AML-193 (cell line): Measurements from ENCODE around the gene YAP1.
"Not testable (repeated sequence)": the region's sequence is repeated elsewhere in the genome, so short reads cannot be mapped to it uniquely, and the experiment has no call there.

Source experiments
- DNase-seq, 2 experiments: peaks; one replicate each; lab custom pipeline; 2025; lab: John Stamatoyannopoulos, UW

Gene YAP1

GRCh38 chr11:102200325-102200724, 90.1 kb downstream of the YAP1 start:
- DNase-seq, result not testable (repeated sequence)

DNA sequence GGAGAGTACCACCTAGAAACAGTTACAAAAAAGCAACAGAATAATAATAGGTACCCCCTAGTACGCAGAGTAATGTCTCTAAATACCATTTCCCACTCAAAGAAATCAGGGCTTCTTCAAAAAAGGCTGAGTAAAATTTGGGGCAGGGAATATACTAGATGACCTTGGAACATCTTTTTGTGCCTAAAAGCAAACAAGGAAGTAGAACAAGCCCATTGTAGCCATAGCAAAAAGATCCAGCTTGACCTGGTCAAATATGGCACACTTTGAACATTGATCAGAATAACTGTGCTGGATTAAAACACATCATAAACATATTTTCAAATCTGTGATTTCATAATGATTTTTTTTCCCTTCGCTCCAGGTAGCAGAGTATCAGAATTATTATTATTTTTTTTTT, 91.5 kb downstream of the YAP1 start:
- no peak for DNase-seq

GRCh38 chr11:102202972-102203371, 92.7 kb downstream of the YAP1 start:
- no peak for DNase-seq

DNA sequence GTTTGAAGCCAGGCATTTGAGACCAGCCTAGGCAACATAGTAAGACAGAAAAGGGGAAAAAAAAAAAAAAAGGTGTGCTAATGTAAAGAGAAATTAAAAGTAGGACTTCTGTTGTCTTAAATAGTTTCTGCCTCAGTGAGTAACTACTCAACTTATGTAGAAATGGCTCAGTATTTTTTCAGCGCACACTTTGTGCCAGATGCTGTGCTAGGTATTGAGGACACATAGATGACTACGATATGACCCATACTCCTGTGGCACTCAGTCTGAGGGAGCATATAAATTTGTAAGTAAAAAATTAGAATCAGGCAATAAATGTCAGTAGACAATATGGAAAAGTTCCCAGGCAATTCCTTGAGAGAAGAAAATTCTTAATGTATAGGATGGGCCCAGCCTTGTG, 93.9 kb downstream of the YAP1 start:
- no peak for DNase-seq

GRCh38 chr11:102205805-102206204, 95.6 kb downstream of the YAP1 start:
- no peak for DNase-seq

- DNase-seq, result no peak
Observed at GRCh38 chr11:102208835-102209234, 98.6 kb downstream of the YAP1 start.

GRCh38 chr11:102214623-102215022, 104.4 kb downstream of the YAP1 start:
- DNase-seq, result no peak

GRCh38 chr11:102216433-102217075, 106.3 kb downstream of the YAP1 start:
- no peak for DNase-seq

GRCh38 chr11:102220728-102221467, 110.7 kb downstream of the YAP1 start:
- no peak for DNase-seq

GRCh38 chr11:102223859-102224258, 113.6 kb downstream of the YAP1 start:
- DNase-seq, result no peak

GRCh38 chr11:102225689-102226568, 115.7 kb downstream of the YAP1 start:
- no peak for DNase-seq

DNA sequence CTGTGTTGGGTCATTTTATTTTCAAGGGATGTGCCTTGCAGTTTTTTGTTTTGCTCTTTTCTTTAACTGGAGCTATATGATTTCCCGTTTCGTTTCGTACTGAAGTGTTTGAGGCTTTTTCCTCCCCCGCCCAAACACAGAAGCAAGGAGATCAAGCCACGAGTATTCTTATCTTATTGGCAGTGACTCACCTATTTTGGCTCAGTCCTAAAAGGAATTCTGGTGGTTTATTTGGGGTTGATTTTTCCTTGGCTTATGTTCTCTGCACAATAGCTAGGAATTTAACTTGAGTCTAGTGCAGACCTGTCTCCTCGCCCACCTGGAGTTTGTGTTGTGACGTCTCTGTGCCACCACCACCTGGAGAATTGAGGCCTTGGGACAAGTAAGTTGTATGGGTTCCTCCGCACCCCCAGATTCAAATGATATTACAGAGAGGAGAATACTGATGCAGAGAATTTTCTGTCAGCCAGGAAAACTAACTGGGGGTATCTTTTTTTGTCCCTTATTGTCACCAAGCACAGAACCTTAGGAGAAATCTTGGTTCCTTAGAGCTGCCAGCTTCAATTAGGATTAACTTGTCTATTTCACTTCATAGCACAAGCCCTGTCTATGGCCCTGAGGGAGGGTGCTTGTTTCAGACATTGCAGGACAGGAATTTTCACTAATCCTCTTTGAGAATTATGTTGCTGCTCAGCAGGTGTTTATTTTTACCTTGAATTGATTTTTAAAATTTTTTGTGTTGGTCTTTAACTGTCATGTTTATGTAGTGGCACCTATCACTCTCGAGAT, 116.6 kb downstream of the YAP1 start:
- DNase-seq, result no peak

GRCh38 chr11:102229510-102230123, 119.4 kb downstream of the YAP1 start:
- DNase-seq, result no peak

DNA sequence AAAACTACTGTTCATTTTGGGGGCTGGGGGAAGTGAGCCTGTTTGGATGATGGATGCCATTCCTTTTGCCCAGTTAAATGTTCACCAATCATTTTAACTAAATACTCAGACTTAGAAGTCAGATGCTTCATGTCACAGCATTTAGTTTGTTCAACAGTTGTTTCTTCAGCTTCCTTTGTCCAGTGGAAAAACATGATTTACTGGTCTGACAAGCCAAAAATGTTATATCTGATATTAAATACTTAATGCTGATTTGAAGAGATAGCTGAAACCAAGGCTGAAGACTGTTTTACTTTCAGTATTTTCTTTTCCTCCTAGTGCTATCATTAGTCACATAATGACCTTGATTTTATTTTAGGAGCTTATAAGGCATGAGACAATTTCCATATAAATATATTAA, 119.9 kb downstream of the YAP1 start:
- no peak for DNase-seq

GRCh38 chr11:102230911-102231310, 120.7 kb downstream of the YAP1 start:
- no peak for DNase-seq

DNA sequence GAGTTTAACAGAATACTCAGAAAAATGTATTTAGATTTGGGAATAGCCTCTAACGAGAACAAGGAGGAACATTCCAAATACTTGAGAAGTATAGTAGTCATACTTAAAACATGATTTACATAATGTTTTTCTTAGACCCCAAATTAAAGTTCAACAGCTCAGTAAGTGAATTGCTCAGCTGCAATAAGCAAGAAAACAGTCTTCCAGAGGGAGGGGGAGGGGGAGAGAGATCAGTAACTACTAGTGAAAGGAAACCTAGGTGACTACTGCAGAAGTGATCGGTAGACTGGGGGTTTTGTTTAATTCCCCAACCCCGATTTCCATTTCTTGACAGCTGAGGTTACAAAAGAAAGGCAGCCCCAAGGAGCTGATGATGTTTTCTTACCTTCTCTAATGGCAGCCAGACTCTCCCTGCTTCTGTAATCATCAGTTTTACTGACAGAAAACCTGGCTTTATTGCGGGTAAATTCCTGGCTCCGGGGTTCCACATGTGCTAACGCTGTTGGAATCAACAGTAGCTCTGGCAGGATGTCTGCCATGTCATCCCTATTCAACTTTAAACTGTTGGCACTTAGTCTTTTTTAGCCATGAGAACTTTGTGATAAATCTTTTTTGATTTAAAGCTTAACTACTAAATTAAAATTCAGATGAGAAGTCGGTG, 124.7 kb downstream of the YAP1 start:
- DNase-seq, result no peak

- no peak for DNase-seq
Observed at GRCh38 chr11:102237096-102237735, 127.0 kb downstream of the YAP1 start.

- DNase-seq, result no peak
Observed at GRCh38 chr11:102238391-102238821, 128.2 kb downstream of the YAP1 start.

GRCh38 chr11:102239448-102239847, 129.2 kb downstream of the YAP1 start:
- DNase-seq, result no peak

- DNase-seq, result no peak
Observed at GRCh38 chr11:102239911-102240310, 129.7 kb downstream of the YAP1 start.
